SH-SY5Y (cell line): Measurements from ENCODE around the gene DUT.

Experiments used
- GATA2 ChIP-seq: IDR thresholded peaks from 2 replicates; pipeline ENCODE4 v1.6.1; 2011; ENCODE audit warnings: mild to moderate bottlenecking, low read depth, low read length
- GATA3 ChIP-seq: IDR thresholded peaks from 2 replicates; pipeline ENCODE4 v1.6.1; 2011; ENCODE audit warnings: low read depth, mild to moderate bottlenecking, low read length, moderate library complexity

- TF ChIP-seq GATA3 (no peak), GATA2 (no peak)
These were observed 13.1 kb upstream of the DUT start for GRCh38 chr15:48318131-48318530.
